SU-DHL-6 (cell line): Measurements from ENCODE around the gene SCN4B.
"Not testable (repeated sequence)": the region's sequence is repeated elsewhere in the genome, so short reads cannot be mapped to it uniquely, and the experiment has no call there.

Experiments used
- H2AFZ ChIP-seq: fragments of 200-600 bp; sonication (generic); 2 replicates; pipeline ENCODE4 v1.6.1; 2014; ENCODE audit warnings: low read depth, mild to moderate bottlenecking, moderate library complexity, mixed read lengths, antibody characterized with exemption, low read length; ENCODE audit not compliant: severe bottlenecking
- H3F3A ChIP-seq: fragments of 200-600 bp; shearing (Covaris generic); 2 replicates; pipeline ENCODE4 v1.6.0; 2016; ENCODE audit warnings: antibody characterized with exemption, mild to moderate bottlenecking; ENCODE audit not compliant: insufficient read depth
- H3K27ac ChIP-seq: fragments of 200-600 bp; sonication (generic); 2 replicates; pipeline ENCODE4 v1.5.1; 2016; ENCODE audit warnings: low read depth, mild to moderate bottlenecking, low read length, moderate library complexity, mixed read lengths
- H3K27me3 ChIP-seq: fragments of 200-600 bp; sonication (generic), shearing (Covaris generic); 2 replicates; pipeline ENCODE4 v1.6.0; 2014; ENCODE audit warnings: mild to moderate bottlenecking, low read length
- H3K36me3 ChIP-seq: fragments of 200-600 bp; sonication (generic); 2 replicates; pipeline ENCODE4 v1.6.1; 2014; ENCODE audit warnings: mild to moderate bottlenecking, low read length, mixed read lengths
- H3K4me2 ChIP-seq: fragments of 300-600, 200-600 bp; shearing (Covaris generic), sonication (generic); 2 replicates; pipeline ENCODE4 v1.6.0; 2014; ENCODE audit warnings: low read length, low read depth, mild to moderate bottlenecking; ENCODE audit not compliant: poor library complexity, severe bottlenecking
- H3K4me3 ChIP-seq: fragments of 200-600 bp; sonication (generic); 2 replicates; pipeline ENCODE4 v1.5.1; 2014; ENCODE audit warnings: antibody characterized with exemption, low read length, mild to moderate bottlenecking, mixed read lengths; ENCODE audit not compliant: insufficient read depth, poor library complexity, severe bottlenecking
- H3K79me2 ChIP-seq: fragments of 200-600 bp; sonication (generic); 2 replicates; pipeline ENCODE4 v1.6.1; 2014; ENCODE audit warnings: mild to moderate bottlenecking, low read length, moderate library complexity; ENCODE audit not compliant: insufficient read depth
- H3K9ac ChIP-seq: fragments of 200-600 bp; sonication (generic); 2 replicates; pipeline ENCODE4 v1.7.0; 2014; ENCODE audit warnings: mild to moderate bottlenecking, low read length
- H3K9me2 ChIP-seq: fragments of 200-600 bp; sonication (generic); replicated peaks from 2 replicates; pipeline ENCODE4 v1.6.1; 2014; ENCODE audit warnings: low read length; ENCODE audit not compliant: insufficient read depth
- H3K9me3 ChIP-seq: fragments of 200-600 bp; sonication (generic); 2 replicates; pipeline ENCODE4 v1.6.1; 2014; ENCODE audit warnings: low read length, mixed read lengths; ENCODE audit not compliant: insufficient read depth
- H4K20me1 ChIP-seq: fragments of 200-600 bp; sonication (generic); 2 replicates; pipeline ENCODE4 v1.6.1; 2014; ENCODE audit warnings: low read depth, mild to moderate bottlenecking, antibody characterized with exemption, low read length, moderate library complexity, mixed read lengths
- EZH2phosphoT487 ChIP-seq: fragments of 200-600 bp; sonication (generic), shearing (Covaris generic); conservative IDR thresholded peaks from 2 replicates; pipeline ENCODE4 v1.6.1; 2018; ENCODE audit warnings: mild to moderate bottlenecking, antibody characterized with exemption, low read length, moderate library complexity, mixed read lengths
- TF ChIP-seq, protein P1 (sequence below): fragments of 200-600 bp; sonication (generic); IDR thresholded peaks from one replicate; pipeline ENCODE4 v1.5.1; 2017; ENCODE audit warnings: antibody characterized with exemption, mild to moderate bottlenecking, low read length, moderate library complexity; ENCODE audit not compliant: insufficient read depth, poor library complexity, severe bottlenecking

SCN4B gene

GRCh38 chr11:118193910-118194566 is 41.4 kb upstream of the SCN4B start:
- Histone ChIP-seq H3K36me3 (no peaks in the 10 kb centered on the region), H3K4me2 (no peak overlapping the region), H3K79me2 (no peaks in the 10 kb centered on the region), H3K9me3 (no peaks in the 10 kb centered on the region), H3F3A (no peaks in the 10 kb centered on the region), H4K20me1 (no peaks in the 10 kb centered on the region), H3K27ac (no peak overlapping the region), H2AFZ (no peak overlapping the region), H3K9me2 (no peaks in the 10 kb centered on the region), H3K9ac (no peak overlapping the region), H3K4me3 (no peak overlapping the region), H3K27me3 (no peaks in the 10 kb centered on the region)
- TF ChIP-seq EZH2phosphoT487 = no peak

DNA sequence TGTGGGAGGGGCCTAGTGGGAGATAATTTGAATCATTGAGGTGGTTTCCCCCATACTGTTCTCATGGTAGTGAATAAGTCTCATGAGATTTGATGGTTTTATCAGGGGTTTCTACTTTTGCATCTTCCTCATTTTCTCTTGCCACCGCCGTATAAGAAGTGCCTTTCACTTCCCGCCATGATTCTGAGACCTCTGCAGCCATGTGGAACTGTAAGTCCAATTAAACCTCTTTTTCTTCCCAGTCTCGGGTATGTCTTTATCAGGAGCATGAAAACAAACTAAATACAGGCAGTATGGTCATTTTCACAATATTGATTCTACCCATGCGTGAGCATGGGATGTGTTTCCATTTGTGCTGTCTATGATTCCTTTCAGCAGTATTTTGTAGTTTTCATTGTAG is 40.2 kb upstream of the SCN4B start:
- not testable (repeated sequence) for H3K9me2 ChIP-seq, H3K4me2 ChIP-seq, H3K9ac ChIP-seq, H3K27me3 ChIP-seq, H3K79me2 ChIP-seq, H3K9me3 ChIP-seq, H3K4me3 ChIP-seq, H3K36me3 ChIP-seq, H3K27ac ChIP-seq, H3F3A ChIP-seq, H2AFZ ChIP-seq, H4K20me1 ChIP-seq

- not testable (repeated sequence) for H3K9me2 ChIP-seq, H3K9me3 ChIP-seq, H2AFZ ChIP-seq, H3K36me3 ChIP-seq, H3K79me2 ChIP-seq, H4K20me1 ChIP-seq, H3F3A ChIP-seq, H3K4me2 ChIP-seq, H3K4me3 ChIP-seq, H3K27me3 ChIP-seq, H3K27ac ChIP-seq, H3K9ac ChIP-seq
Observed at GRCh38 chr11:118190942-118191506, 38.4 kb upstream of the SCN4B start.

DNA sequence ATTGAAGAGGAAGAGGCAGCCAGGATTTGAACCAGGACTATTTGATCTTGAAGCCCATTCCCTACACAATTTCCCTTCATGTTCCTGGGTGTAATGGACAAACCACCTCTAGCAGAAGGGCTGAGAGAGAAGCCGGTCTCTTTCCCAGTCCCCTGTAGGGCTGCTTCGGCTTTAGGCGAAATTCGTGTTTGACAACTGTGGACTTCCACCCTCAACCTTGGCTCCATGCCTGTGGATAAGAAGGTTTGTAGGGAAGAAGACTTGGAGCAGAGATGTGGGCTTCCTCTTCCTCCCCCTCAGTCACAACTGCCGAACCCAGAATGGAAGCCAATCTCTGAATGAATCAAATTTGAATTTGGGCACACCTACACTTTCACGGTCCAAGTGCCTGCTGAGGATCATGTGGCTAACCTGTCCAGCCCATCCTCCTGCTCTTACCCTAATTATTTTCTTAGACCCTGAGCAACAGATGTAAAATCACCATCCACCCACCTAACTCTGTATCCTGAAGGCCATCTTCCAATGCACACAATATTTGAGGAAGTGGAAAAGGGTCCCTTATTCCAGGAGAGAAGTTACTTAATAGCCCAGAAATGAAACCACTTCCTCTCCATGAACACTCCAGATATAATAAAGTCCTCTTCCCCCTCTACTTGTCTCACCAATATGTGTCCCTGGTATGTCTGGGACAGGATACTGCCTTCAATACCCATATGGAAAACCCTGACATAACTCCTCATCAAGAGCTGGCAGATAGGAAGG is 33.9 kb upstream of the SCN4B start:
- no peak overlapping the region for H3K4me2 ChIP-seq
- H3K9me2 ChIP-seq = no peaks in the 10 kb centered on the region
- H3F3A ChIP-seq = no peaks in the 10 kb centered on the region
- H2AFZ ChIP-seq = no peak overlapping the region
- no peaks in the 10 kb centered on the region for H3K27me3 ChIP-seq
- no peak overlapping the region for H3K4me3 ChIP-seq
- H3K79me2 ChIP-seq = no peaks in the 10 kb centered on the region
- H3K27ac ChIP-seq = no peak overlapping the region
- no peaks in the 10 kb centered on the region for H3K36me3 ChIP-seq
- no peak for TF ChIP-seq EZH2phosphoT487
- TF ChIP-seq, protein P1, sequence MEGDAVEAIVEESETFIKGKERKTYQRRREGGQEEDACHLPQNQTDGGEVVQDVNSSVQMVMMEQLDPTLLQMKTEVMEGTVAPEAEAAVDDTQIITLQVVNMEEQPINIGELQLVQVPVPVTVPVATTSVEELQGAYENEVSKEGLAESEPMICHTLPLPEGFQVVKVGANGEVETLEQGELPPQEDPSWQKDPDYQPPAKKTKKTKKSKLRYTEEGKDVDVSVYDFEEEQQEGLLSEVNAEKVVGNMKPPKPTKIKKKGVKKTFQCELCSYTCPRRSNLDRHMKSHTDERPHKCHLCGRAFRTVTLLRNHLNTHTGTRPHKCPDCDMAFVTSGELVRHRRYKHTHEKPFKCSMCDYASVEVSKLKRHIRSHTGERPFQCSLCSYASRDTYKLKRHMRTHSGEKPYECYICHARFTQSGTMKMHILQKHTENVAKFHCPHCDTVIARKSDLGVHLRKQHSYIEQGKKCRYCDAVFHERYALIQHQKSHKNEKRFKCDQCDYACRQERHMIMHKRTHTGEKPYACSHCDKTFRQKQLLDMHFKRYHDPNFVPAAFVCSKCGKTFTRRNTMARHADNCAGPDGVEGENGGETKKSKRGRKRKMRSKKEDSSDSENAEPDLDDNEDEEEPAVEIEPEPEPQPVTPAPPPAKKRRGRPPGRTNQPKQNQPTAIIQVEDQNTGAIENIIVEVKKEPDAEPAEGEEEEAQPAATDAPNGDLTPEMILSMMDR = no peak
- no peaks in the 10 kb centered on the region for H3K9me3 ChIP-seq
- no peak overlapping the region for H3K9ac ChIP-seq
- H4K20me1 ChIP-seq = no peaks in the 10 kb centered on the region
